GM13977 (cell line): ENCODE results near the gene HSPA12A.

Source experiments
- DNase-seq: peaks from one replicate; pipeline ENCODE4 v3.0.0; 2012; ENCODE audit warnings: low spot score
- CTCF ChIP-seq: IDR thresholded peaks from 2 replicates; pipeline ENCODE4 v1.5.1; 2012; ENCODE audit warnings: mild to moderate bottlenecking, control low read depth; ENCODE audit not compliant: insufficient read depth; ENCODE audit errors: extremely low read depth, missing control alignments
- in situ Hi-C: fragments of 300-500 bp; cut with MboI; formaldehyde crosslinking; loops from one replicate; pipeline ENCODE4 v1.12.0; 2022; ENCODE audit warnings: low sequenced_read_pairs, low pct_unique_long_range_greater_than_20kb, mixed read lengths, inconsistent platforms; ENCODE audit not compliant: unreplicated experiment

HSPA12A gene

GRCh38 chr10:116629340-116629739 is 113.0 kb downstream of the HSPA12A start:
- no peak for DNase-seq
- no peak for TF ChIP-seq CTCF
- in situ Hi-C loops, result no loop called here

GRCh38 chr10:116627386-116627933 is 114.9 kb downstream of the HSPA12A start:
- in situ Hi-C loops, result no loop called here
- DNase-seq, result no peak
- no peak for TF ChIP-seq CTCF

GRCh38 chr10:116626815-116627214 is 115.6 kb downstream of the HSPA12A start:
- TF ChIP-seq CTCF, result no peak
- DNase-seq, result no peak
- in situ Hi-C loops, result no loop called here

- DNase-seq, result no peak
- no peak for TF ChIP-seq CTCF
- in situ Hi-C loops, result no loop called here
Observed at GRCh38 chr10:116625845-116626244, 116.5 kb downstream of the HSPA12A start.

- no peak for TF ChIP-seq CTCF
- in situ Hi-C loops, result no loop called here
- DNase-seq, result no peak
Observed at GRCh38 chr10:116621934-116622655, 120.3 kb downstream of the HSPA12A start.

- DNase-seq, result no peak
- in situ Hi-C loops, result no loop called here
- no peak for TF ChIP-seq CTCF
Observed at GRCh38 chr10:116621476-116621875, 120.9 kb downstream of the HSPA12A start.
